HepG2 (cell line): ENCODE data around the gene UPF3B. TPM values are rescaled to one million over a fixed set of nuclear protein-coding genes. Genes with fewer than 3 reads are reported as not detected.

ENCODE experiments used
- ARID2 ChIP-seq: sonication (generic); formaldehyde crosslinking; IDR thresholded peaks from 2 replicates; pipeline ENCODE4 v1.8.1; 2022; ENCODE audit warnings: mild to moderate bottlenecking, missing genetic modification reagents, borderline replicate concordance
- ELF3 ChIP-seq: IDR thresholded peaks from 2 replicates; pipeline ENCODE4 v1.6.1; 2016; ENCODE audit warnings: missing genetic modification reagents, missing compliant biosample characterization
- KDM3A ChIP-seq: IDR thresholded peaks from 2 replicates; pipeline ENCODE4 v1.6.1; 2018; ENCODE audit warnings: low read depth, missing compliant biosample characterization
- NCOR1 ChIP-seq: fragments of 200-600 bp; sonication (generic); IDR thresholded peaks from 2 replicates; pipeline ENCODE4 v1.7.0; 2017; ENCODE audit warnings: antibody characterized with exemption, low read length, borderline replicate concordance
- NFKB2 ChIP-seq: sonication (generic); formaldehyde crosslinking; IDR thresholded peaks from 2 replicates; pipeline ENCODE4 v1.4.0; 2020; ENCODE audit warnings: missing genetic modification reagents, borderline replicate concordance
- NFKBIZ ChIP-seq: IDR thresholded peaks from 2 replicates; pipeline ENCODE4 v1.6.1; 2018; ENCODE audit warnings: missing genetic modification reagents, missing compliant biosample characterization
- SMAD9 ChIP-seq: sonication (generic); formaldehyde crosslinking; IDR thresholded peaks from 2 replicates; pipeline ENCODE4 v1.5.1; 2020; ENCODE audit warnings: mild to moderate bottlenecking, missing genetic modification reagents
- TP53 ChIP-seq: sonication (generic); formaldehyde crosslinking; conservative IDR thresholded peaks from 2 replicates; pipeline ENCODE4 v1.4.0; 2020; ENCODE audit warnings: missing genetic modification reagents
- ZNF3 ChIP-seq: IDR thresholded peaks from 2 replicates; pipeline ENCODE4 v1.7.0; 2017; ENCODE audit warnings: inconsistent platforms
- ZNF317 ChIP-seq: sonication (generic); formaldehyde crosslinking; IDR thresholded peaks from 2 replicates; pipeline ENCODE4 v1.5.0; 2020; ENCODE audit warnings: mild to moderate bottlenecking, missing genetic modification reagents
- ZZZ3 ChIP-seq: sonication (generic); formaldehyde crosslinking; IDR thresholded peaks from 2 replicates; pipeline ENCODE4 v1.4.0; 2020; ENCODE audit warnings: missing genetic modification reagents, mild to moderate bottlenecking, borderline replicate concordance
- polyA plus RNA-seq, 8 experiments: library from polyadenylated mRNA; depleted of rRNA in 3 of 8; stranded (reverse) in 7 of 8; unstranded in 1 of 8; fragments of >200 nt; fragmentation: Illumina TruSeq in 4 of 8; extraction: Trizol in 4 of 8; gene quantifications; 2 replicates each; pipeline versions ENCODE4 v1.2.1 to v1.2.3, GENCODE V29; 2011 to 2016; ENCODE audit warnings: low read depth in 4 of 8, missing spikeins in 1 of 8, mixed read lengths in 1 of 8; ENCODE audit not compliant: insufficient read depth in 1 of 8
- total RNA-seq, 5 experiments: library from RNA; depleted of rRNA; stranded (reverse); fragments of >200 nt; fragmentation: Illumina TruSeq; extraction: Trizol; gene quantifications; 2 replicates each; pipeline ENCODE4 v1.2.3, GENCODE V29; 2016; ENCODE audit warnings: low read depth in 1 of 5
- TF ChIP-seq, protein P1 (sequence below): sonication (generic); formaldehyde crosslinking; conservative IDR thresholded peaks from 2 replicates; pipeline ENCODE4 v1.8.1; 2023; ENCODE audit warnings: missing genetic modification reagents
- TF ChIP-seq, protein P2 (sequence below), 2 experiments: fragments of 450-650 bp in 1 of 2; sonication (generic) in 1 of 2; formaldehyde crosslinking; IDR thresholded peaks; 2 replicates each; pipeline versions ENCODE4 v1.5.0 to v1.8.0; 2020 to 2022; ENCODE audit warnings: mild to moderate bottlenecking in 1 of 2, missing genetic modification reagents in 1 of 2
- TF ChIP-seq, protein P3 (sequence below): sonication (generic); formaldehyde crosslinking; IDR thresholded peaks from 2 replicates; pipeline ENCODE4 v1.5.0; 2020; ENCODE audit warnings: mild to moderate bottlenecking, missing genetic modification reagents, borderline replicate concordance
- TF ChIP-seq, protein P4 (sequence below): sonication (generic); formaldehyde crosslinking; IDR thresholded peaks from 2 replicates; pipeline ENCODE4 v1.8.0; 2023; ENCODE audit warnings: mild to moderate bottlenecking, missing genetic modification reagents
- TF ChIP-seq, protein P5 (sequence below): sonication (generic); formaldehyde crosslinking; IDR thresholded peaks from 2 replicates; pipeline ENCODE4 v1.4.0; 2020; ENCODE audit warnings: missing genetic modification reagents, borderline replicate concordance

The UPF3B gene
- total and polyA plus RNA-seq, 2 of the 13 experiments (the other 11 are each of a cell fraction or from before 2014, with no cell fraction given), result 5.2 to 7.2 TPM

DNA sequence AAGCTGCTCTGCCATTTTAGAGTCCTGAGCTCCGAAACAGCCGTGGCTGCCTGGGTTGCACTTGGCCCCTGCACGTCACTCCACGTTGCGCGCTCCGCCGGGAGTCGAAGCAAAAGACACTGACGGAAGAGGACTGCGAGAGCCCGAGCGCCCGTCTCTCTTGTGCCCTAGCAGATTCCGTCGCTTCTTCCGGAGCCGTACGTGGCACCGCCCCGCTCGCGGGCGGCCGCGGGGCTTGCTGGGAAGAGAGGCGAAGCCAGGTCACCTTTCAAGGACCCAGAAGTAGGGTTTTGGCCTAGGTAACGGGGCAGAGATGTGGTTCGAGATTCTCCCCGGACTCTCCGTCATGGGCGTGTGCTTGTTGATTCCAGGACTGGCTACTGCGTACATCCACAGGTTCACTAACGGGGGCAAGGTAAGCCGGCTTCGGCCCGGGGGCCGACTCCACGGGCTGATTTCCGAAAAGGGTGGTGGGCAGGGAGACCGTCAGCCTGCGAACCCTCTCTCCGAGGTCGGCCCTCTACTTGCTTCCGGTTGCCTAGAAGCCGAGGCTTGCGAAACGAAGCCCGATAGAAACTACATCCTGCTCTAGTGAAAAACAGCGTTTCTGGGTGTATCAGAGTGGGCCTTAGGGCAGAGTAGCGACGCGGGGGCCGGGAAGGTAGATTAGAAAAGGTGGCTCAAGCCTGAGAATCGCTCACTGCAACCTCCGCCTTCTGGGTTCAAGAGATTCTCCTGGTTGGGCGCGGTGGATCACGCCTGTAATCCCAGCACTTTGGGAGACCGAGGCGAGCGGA is 19.0 kb upstream of the UPF3B start, which contains the start of the genes NDUFA1 and RNF113A (continued):
- TF ChIP-seq, protein P1, sequence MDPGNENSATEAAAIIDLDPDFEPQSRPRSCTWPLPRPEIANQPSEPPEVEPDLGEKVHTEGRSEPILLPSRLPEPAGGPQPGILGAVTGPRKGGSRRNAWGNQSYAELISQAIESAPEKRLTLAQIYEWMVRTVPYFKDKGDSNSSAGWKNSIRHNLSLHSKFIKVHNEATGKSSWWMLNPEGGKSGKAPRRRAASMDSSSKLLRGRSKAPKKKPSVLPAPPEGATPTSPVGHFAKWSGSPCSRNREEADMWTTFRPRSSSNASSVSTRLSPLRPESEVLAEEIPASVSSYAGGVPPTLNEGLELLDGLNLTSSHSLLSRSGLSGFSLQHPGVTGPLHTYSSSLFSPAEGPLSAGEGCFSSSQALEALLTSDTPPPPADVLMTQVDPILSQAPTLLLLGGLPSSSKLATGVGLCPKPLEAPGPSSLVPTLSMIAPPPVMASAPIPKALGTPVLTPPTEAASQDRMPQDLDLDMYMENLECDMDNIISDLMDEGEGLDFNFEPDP (CRISPR knock-in tag), result no peak
- TF ChIP-seq, protein P2, sequence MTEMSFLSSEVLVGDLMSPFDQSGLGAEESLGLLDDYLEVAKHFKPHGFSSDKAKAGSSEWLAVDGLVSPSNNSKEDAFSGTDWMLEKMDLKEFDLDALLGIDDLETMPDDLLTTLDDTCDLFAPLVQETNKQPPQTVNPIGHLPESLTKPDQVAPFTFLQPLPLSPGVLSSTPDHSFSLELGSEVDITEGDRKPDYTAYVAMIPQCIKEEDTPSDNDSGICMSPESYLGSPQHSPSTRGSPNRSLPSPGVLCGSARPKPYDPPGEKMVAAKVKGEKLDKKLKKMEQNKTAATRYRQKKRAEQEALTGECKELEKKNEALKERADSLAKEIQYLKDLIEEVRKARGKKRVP (CRISPR knock-in tag; IDR thresholded peaks at IDR 0.05), result 0 out of 4 replicates have a peak, but pooled peaks of 1 of the 2 experiments have one; percentile 33
- TF ChIP-seq SMAD9 (CRISPR knock-in tag), result no peak
- TF ChIP-seq ZNF3 (CRISPR knock-in tag), result no peak
- no peak for TF ChIP-seq NCOR1
- TF ChIP-seq, protein P3, sequence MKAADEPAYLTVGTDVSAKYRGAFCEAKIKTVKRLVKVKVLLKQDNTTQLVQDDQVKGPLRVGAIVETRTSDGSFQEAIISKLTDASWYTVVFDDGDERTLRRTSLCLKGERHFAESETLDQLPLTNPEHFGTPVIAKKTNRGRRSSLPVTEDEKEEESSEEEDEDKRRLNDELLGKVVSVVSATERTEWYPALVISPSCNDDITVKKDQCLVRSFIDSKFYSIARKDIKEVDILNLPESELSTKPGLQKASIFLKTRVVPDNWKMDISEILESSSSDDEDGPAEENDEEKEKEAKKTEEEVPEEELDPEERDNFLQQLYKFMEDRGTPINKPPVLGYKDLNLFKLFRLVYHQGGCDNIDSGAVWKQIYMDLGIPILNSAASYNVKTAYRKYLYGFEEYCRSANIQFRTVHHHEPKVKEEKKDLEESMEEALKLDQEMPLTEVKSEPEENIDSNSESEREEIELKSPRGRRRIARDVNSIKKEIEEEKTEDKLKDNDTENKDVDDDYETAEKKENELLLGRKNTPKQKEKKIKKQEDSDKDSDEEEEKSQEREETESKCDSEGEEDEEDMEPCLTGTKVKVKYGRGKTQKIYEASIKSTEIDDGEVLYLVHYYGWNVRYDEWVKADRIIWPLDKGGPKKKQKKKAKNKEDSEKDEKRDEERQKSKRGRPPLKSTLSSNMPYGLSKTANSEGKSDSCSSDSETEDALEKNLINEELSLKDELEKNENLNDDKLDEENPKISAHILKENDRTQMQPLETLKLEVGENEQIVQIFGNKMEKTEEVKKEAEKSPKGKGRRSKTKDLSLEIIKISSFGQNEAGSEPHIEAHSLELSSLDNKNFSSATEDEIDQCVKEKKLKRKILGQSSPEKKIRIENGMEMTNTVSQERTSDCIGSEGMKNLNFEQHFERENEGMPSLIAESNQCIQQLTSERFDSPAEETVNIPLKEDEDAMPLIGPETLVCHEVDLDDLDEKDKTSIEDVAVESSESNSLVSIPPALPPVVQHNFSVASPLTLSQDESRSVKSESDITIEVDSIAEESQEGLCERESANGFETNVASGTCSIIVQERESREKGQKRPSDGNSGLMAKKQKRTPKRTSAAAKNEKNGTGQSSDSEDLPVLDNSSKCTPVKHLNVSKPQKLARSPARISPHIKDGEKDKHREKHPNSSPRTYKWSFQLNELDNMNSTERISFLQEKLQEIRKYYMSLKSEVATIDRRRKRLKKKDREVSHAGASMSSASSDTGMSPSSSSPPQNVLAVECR (CRISPR knock-in tag), result peak; percentile 77; the same call in 1 of the 2 replicates
- TF ChIP-seq ZNF317 (CRISPR knock-in tag), result 0 out of 2 replicates have a peak, but pooled peaks have one; percentile 11
- TF ChIP-seq NFKBIZ (CRISPR knock-in tag), result no peak
- peak; percentile 54; the same call in 1 of the 2 replicates for TF ChIP-seq NFKB2 (CRISPR knock-in tag)
- 0 out of 2 replicates have a peak, but pooled peaks have one; percentile 57 for TF ChIP-seq ARID2 (CRISPR knock-in tag)
- TF ChIP-seq, protein P4, sequence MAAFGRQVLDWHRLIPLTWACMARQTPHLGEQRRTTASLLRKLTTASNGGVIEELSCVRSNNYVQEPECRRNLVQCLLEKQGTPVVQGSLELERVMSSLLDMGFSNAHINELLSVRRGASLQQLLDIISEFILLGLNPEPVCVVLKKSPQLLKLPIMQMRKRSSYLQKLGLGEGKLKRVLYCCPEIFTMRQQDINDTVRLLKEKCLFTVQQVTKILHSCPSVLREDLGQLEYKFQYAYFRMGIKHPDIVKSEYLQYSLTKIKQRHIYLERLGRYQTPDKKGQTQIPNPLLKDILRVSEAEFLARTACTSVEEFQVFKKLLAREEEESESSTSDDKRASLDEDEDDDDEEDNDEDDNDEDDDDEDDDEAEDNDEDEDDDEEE (CRISPR knock-in tag), result no peak
- TF ChIP-seq, protein P5, sequence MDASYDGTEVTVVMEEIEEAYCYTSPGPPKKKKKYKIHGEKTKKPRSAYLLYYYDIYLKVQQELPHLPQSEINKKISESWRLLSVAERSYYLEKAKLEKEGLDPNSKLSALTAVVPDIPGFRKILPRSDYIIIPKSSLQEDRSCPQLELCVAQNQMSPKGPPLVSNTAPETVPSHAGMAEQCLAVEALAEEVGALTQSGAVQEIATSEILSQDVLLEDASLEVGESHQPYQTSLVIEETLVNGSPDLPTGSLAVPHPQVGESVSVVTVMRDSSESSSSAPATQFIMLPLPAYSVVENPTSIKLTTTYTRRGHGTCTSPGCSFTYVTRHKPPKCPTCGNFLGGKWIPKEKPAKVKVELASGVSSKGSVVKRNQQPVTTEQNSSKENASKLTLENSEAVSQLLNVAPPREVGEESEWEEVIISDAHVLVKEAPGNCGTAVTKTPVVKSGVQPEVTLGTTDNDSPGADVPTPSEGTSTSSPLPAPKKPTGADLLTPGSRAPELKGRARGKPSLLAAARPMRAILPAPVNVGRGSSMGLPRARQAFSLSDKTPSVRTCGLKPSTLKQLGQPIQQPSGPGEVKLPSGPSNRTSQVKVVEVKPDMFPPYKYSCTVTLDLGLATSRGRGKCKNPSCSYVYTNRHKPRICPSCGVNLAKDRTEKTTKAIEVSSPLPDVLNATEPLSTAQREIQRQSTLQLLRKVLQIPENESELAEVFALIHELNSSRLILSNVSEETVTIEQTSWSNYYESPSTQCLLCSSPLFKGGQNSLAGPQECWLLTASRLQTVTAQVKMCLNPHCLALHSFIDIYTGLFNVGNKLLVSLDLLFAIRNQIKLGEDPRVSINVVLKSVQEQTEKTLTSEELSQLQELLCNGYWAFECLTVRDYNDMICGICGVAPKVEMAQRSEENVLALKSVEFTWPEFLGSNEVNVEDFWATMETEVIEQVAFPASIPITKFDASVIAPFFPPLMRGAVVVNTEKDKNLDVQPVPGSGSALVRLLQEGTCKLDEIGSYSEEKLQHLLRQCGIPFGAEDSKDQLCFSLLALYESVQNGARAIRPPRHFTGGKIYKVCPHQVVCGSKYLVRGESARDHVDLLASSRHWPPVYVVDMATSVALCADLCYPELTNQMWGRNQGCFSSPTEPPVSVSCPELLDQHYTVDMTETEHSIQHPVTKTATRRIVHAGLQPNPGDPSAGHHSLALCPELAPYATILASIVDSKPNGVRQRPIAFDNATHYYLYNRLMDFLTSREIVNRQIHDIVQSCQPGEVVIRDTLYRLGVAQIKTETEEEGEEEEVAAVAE (CRISPR knock-in tag), result peak; percentile 27; the same call in 1 of the 2 replicates
- peak; percentile 44; the same call in 1 of the 2 replicates for TF ChIP-seq ZZZ3 (CRISPR knock-in tag)
- peak; percentile 69 for TF ChIP-seq ELF3
- TF ChIP-seq KDM3A (CRISPR knock-in tag), result no peak
- TF ChIP-seq TP53 (CRISPR knock-in tag), result peak; percentile 77; the same call in 1 of the 2 replicates
